Psoas muscle (tissue), 8 donors: Measurements from ENCODE around the gene ZNF777. TPM values are rescaled to one million over a fixed set of nuclear protein-coding genes. Genes with fewer than 3 reads are reported as not detected.

ENCODE experiments used
- ATAC-seq, 4 donors: fragments of 200-7000 bp; cut with Tn5 transposase; one replicate each; pipeline ENCODE4 v1.9.1; 2020; ENCODE audit warnings: moderate library complexity in 3 of 4, mild to moderate bottlenecking in 2 of 4
- DNase-seq, 2 donors: peaks; one replicate each; pipeline ENCODE4 v3.0.0-alpha.2; 2020
- H3K27ac ChIP-seq: fragments of 200-600 bp; one replicate; pipeline ENCODE4 v1.8.0; 2022
- H3K27me3 ChIP-seq, 3 donors: fragments of 200-600 bp in 1 of 3; one replicate each; pipeline versions ENCODE4 v1.6.1 to v1.8.0; 2013 to 2022; ENCODE audit warnings: low read length in 2 of 3, mild to moderate bottlenecking in 2 of 3, moderate library complexity in 1 of 3; ENCODE audit not compliant: insufficient read depth in 3 of 3
- H3K36me3 ChIP-seq, 2 donors: fragments of 200-600 bp in 1 of 2; one replicate each; pipeline versions ENCODE4 v1.6.1 to v1.8.0; 2013 to 2022; ENCODE audit warnings: low read depth in 1 of 2, mild to moderate bottlenecking in 1 of 2, moderate library complexity in 1 of 2; ENCODE audit not compliant: insufficient read depth in 1 of 2
- H3K4me1 ChIP-seq: fragments of 200-600 bp; one replicate; pipeline ENCODE4 v1.8.0; 2022
- H3K4me3 ChIP-seq: fragments of 200-600 bp; one replicate; pipeline ENCODE4 v1.8.0; 2022; ENCODE audit warnings: mild to moderate bottlenecking
- H3K9me3 ChIP-seq: fragments of 200-600 bp; one replicate; pipeline ENCODE4 v1.8.0; 2022
- CTCF ChIP-seq: fragments of 200-600 bp; IDR thresholded peaks from one replicate; pipeline ENCODE4 v1.8.0; 2022; ENCODE audit warnings: antibody characterized with exemption
- WGBS, 3 donors: extraction: QIAGEN DNeasy Blood & Tissue Kit; methylation state at CpG; one replicate each; pipeline versions ENCODE4 v1.1.6 to v1.1.7; 2013; 5-methylcytosine and 5-hydroxymethylcytosine counted together
- intact Hi-C, 2 donors: fragments of 100-400 bp; cut with DNase I; formaldehyde crosslinking; loops; one replicate each; pipeline versions ENCODE4 v1.11.0 to v1.14.2; 2022
- polyA plus RNA-seq, 3 donors: library from polyadenylated mRNA; stranded (reverse); fragments of 200-250 nt; gene quantifications; one replicate each; pipeline ENCODE4 v1.2.3, GENCODE V29; 2013
- total RNA-seq, 4 donors: library from RNA; stranded (reverse); fragmentation: NEBNext Ultra II Directional in 2 of 4; extraction: Animal tissue kit (Norgen Biotek cat#: 25700) in 2 of 4; gene quantifications; one replicate each; pipeline versions ENCODE4 v1.2.1 to v1.2.4, GENCODE V29; 2021 to 2023
- donor health status: healthy with polysubstance abuse.
- donor health status: DM: no; HTN: no; CAD: no; lungs with moderate emphysema.
- donor health status: Bipolar disorder and iron deficiency.
- donor health status: healthy.
- donor health status: DM: yes; HTN: yes; CAD: no.
- donor health status: DM: no; HTN: no; CAD: no.
- donor health status: DM: no; HTN: no; CAD: no.
- donor health status: DM: yes; HTN: yes; CAD: no.

The ZNF777 gene
- total and polyA plus RNA-seq, 7 donors, result 9.3 to 18.6 (median 13.6) TPM

GRCh38 chr7:149444287-149444686 is 16.6 kb downstream of the ZNF777 start:
- intact Hi-C loops, result no loop called here
- no peak for ATAC-seq
- Histone ChIP-seq H3K4me3 (no peak overlapping the region), H3K36me3 (peaks cover 2 to 64% of the 10 kb centered on the region in 2 donors), H3K27ac (no peak overlapping the region), H3K4me1 (no peaks in the 10 kb centered on the region), H3K27me3 (no peaks in the 10 kb centered on the region), H3K9me3 (no peaks in the 10 kb centered on the region)
- no peak for TF ChIP-seq CTCF
- 82 to 91% (median 85%) methylated on average over 6 of the region's 6 CpGs for WGBS, 3 donors
- no peak for DNase-seq

- no peak for TF ChIP-seq CTCF
- 95 to 96% (median 96%) methylated on average over 7 of the region's 7 CpGs for WGBS, 3 donors
- Histone ChIP-seq H3K4me1 (no peaks in the 10 kb centered on the region), H3K27ac (no peak overlapping the region), H3K27me3 (no peaks in the 10 kb centered on the region), H3K4me3 (no peak overlapping the region), H3K36me3 (peaks cover 0 to 63% of the 10 kb centered on the region in 2 donors), H3K9me3 (no peaks in the 10 kb centered on the region)
- DNase-seq (no peak), ATAC-seq (no peak)
- intact Hi-C loops, result no loop called here
Measured at GRCh38 chr7:149443523-149443922, 17.3 kb downstream of the ZNF777 start.

- H3K27me3 ChIP-seq, result no peaks in the 10 kb centered on the region
- DNase-seq (no peak), ATAC-seq (no peak)
- WGBS, 3 donors, result 75 to 94% (median 75%) methylated on average over 3 of the region's 3 CpGs
- intact Hi-C loops, result no loop called here
- H3K4me3 ChIP-seq, result no peak overlapping the region
- peaks cover 0 to 58% of the 10 kb centered on the region in 2 donors for H3K36me3 ChIP-seq
- no peaks in the 10 kb centered on the region for H3K9me3 ChIP-seq
- no peaks in the 10 kb centered on the region for H3K4me1 ChIP-seq
- H3K27ac ChIP-seq, result no peak overlapping the region
- TF ChIP-seq CTCF, result no peak
Measured at GRCh38 chr7:149442924-149443323, 17.9 kb downstream of the ZNF777 start.

GRCh38 chr7:149440222-149440621 is 20.6 kb downstream of the ZNF777 start:
- intact Hi-C loops, result no loop called here
- TF ChIP-seq CTCF, result no peak
- no peaks in the 10 kb centered on the region for H3K4me1 ChIP-seq
- ATAC-seq, result no peak
- H3K27ac ChIP-seq, result no peak overlapping the region
- H3K9me3 ChIP-seq, result no peaks in the 10 kb centered on the region
- peaks cover 0 to 50% of the 10 kb centered on the region in 2 donors for H3K36me3 ChIP-seq
- no peak overlapping the region for H3K4me3 ChIP-seq
- no peak for DNase-seq
- H3K27me3 ChIP-seq, result no peaks in the 10 kb centered on the region
- 82 to 100% (median 84%) methylated on average over 4 of the region's 4 CpGs for WGBS, 3 donors

GRCh38 chr7:149436358-149436757 is 24.5 kb downstream of the ZNF777 start:
- intact Hi-C loops, result no loop called here
- Histone ChIP-seq H3K27me3 (no peaks in the 10 kb centered on the region), H3K4me3 (no peak overlapping the region), H3K9me3 (no peaks in the 10 kb centered on the region), H3K36me3 (peaks cover 5 to 64% of the 10 kb centered on the region in 2 donors), H3K4me1 (no peaks in the 10 kb centered on the region), H3K27ac (no peak overlapping the region)
- ATAC-seq, result no peak
- no peak for DNase-seq
- 88 to 91% (median 90%) methylated on average over 15 of the region's 15 CpGs for WGBS, 3 donors
- TF ChIP-seq CTCF, result no peak
